SU-DHL-6 (cell line): ENCODE results near the gene ITGB1BP1.

Experiments used
- EZH2phosphoT487 ChIP-seq: fragments of 200-600 bp; sonication (generic), shearing (Covaris generic); conservative IDR thresholded peaks from 2 replicates; pipeline ENCODE4 v1.6.1; 2018; ENCODE audit warnings: mild to moderate bottlenecking, antibody characterized with exemption, low read length, moderate library complexity, mixed read lengths
- TF ChIP-seq, protein P1 (sequence below): fragments of 200-600 bp; sonication (generic); IDR thresholded peaks from one replicate; pipeline ENCODE4 v1.5.1; 2017; ENCODE audit warnings: antibody characterized with exemption, mild to moderate bottlenecking, low read length, moderate library complexity; ENCODE audit not compliant: insufficient read depth, poor library complexity, severe bottlenecking

DNA sequence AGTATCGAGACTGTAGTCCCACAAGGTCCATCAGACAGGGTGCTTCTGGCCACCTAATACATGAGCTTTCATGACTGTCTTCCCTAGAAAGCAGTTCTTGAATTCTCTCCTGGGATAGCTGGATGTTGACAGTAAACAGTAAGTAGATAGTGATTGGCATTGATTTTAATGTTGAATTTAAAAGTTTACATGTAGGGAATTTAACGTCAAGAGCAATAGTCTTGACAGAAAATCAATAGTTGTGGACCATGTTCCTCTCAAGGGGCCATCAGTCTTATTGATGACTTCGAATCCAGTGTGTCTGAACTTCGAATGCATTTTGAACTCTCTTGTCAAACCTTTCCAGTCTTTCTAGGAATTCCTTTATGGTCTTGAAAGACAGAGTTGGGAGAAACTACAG lies 63.9 kb downstream of the ITGB1BP1 start:
- TF ChIP-seq, protein P1, sequence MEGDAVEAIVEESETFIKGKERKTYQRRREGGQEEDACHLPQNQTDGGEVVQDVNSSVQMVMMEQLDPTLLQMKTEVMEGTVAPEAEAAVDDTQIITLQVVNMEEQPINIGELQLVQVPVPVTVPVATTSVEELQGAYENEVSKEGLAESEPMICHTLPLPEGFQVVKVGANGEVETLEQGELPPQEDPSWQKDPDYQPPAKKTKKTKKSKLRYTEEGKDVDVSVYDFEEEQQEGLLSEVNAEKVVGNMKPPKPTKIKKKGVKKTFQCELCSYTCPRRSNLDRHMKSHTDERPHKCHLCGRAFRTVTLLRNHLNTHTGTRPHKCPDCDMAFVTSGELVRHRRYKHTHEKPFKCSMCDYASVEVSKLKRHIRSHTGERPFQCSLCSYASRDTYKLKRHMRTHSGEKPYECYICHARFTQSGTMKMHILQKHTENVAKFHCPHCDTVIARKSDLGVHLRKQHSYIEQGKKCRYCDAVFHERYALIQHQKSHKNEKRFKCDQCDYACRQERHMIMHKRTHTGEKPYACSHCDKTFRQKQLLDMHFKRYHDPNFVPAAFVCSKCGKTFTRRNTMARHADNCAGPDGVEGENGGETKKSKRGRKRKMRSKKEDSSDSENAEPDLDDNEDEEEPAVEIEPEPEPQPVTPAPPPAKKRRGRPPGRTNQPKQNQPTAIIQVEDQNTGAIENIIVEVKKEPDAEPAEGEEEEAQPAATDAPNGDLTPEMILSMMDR, result no peak
- TF ChIP-seq EZH2phosphoT487, result no peak
